Lower leg skin (tissue), 3 donors: ENCODE measurements around the gene IFNA8.

Source experiments
- POLR2A ChIP-seq, 2 donors: fragments of 450-650 bp; IDR thresholded peaks; one replicate each; pipeline ENCODE4 v1.6.1; 2016 to 2017; ENCODE audit warnings: antibody characterized with exemption in 2 of 2, mild to moderate bottlenecking in 1 of 2, moderate library complexity in 1 of 2
- TF ChIP-seq, protein P1 (sequence below), 3 donors: fragments of 450-650 bp; IDR thresholded peaks; one replicate each; pipeline ENCODE4 v1.5.1; 2016; ENCODE audit warnings: antibody characterized with exemption in 3 of 3, mild to moderate bottlenecking in 3 of 3, moderate library complexity in 2 of 3

DNA sequence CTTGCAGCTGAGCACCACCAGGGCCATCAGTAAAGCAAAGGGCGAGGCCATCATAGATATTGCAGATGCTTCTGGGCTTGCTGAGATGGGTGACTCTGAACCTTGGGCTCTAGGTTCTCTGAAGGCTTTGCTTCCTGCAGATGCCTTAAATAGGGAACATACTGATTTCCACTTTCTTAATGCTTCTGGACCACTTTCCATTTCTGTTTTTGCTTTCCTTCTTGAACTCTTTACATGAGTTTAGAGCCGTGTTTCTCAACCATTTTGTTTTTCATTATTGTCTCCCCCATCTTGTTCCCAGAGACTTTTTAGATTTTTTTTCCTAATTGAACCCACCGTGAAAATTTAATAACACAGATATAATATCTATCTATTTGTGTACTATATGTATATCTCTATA lies 41.0 kb upstream of the IFNA8 start, which contains the start of gene IFNA13:
- TF ChIP-seq, protein P1, sequence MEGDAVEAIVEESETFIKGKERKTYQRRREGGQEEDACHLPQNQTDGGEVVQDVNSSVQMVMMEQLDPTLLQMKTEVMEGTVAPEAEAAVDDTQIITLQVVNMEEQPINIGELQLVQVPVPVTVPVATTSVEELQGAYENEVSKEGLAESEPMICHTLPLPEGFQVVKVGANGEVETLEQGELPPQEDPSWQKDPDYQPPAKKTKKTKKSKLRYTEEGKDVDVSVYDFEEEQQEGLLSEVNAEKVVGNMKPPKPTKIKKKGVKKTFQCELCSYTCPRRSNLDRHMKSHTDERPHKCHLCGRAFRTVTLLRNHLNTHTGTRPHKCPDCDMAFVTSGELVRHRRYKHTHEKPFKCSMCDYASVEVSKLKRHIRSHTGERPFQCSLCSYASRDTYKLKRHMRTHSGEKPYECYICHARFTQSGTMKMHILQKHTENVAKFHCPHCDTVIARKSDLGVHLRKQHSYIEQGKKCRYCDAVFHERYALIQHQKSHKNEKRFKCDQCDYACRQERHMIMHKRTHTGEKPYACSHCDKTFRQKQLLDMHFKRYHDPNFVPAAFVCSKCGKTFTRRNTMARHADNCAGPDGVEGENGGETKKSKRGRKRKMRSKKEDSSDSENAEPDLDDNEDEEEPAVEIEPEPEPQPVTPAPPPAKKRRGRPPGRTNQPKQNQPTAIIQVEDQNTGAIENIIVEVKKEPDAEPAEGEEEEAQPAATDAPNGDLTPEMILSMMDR (IDR thresholded peaks at IDR 0.05): no peak
- no peak for TF ChIP-seq POLR2A (IDR thresholded peaks at IDR 0.05)
